ENCODE data around the gene PRKAR2B. TPM values are rescaled to one million over a fixed set of nuclear protein-coding genes. Genes with fewer than 3 reads are reported as not detected.

Gene PRKAR2B
- total and polyA plus RNA-seq, 2 of the 4 experiments (the other 2 are of a cell fraction): 3.0 to 3.1 TPM

DNA sequence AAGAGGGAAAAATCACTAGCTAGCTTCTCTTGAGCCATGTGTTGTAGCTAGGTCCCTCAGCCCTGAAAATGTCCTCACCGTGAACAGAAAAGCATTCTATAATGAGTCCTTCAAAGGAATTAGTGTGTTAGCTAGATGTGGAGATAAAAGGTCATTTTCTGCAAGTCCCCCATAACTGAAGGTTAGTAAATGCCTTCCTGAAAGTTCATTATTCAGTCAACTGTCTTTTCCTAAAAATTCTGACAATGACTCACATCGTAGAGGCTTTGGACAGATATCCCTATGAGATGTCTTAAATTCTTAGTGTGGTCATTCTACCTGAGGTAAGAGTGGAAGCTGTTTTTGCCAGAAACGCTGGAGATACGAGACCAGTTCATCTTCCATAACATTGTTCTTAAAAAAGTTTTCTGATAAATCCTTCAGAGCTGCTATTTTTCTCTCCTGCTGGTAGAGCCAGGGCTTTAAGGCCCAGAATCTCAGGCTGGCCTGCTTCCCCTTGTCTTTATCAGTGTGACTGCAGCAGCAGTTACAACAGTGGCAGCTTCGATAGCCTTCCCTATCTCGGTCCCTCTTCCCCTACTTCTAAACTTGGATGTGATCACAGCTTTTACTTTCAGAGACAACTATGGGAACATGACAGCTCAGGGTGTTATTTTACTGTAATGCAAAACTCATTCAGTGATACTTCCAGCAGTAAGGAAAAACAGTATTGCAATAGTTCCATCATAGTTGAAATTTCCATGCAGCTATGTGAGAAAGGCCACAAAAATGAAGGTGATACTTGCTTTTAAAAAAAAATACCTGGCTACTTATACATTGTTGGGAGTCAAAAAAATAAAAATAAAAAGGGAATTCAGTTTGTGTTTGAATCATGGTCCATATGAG is 37.3 kb upstream of the PRKAR2B start:
- in situ Hi-C loops (cut with MboI; ENCODE audit: low sequenced_read_pairs): no loop called here
- ChIA-PET CTCF (interaction anchor here (1.6 kb wide), 1 partner anchor 124 kb away, joined by 5 read pairs; no protein-coding TSS in a partner anchor), POLR2A (ENCODE audit: unreplicated experiment) (no interaction called here)
- DNase-seq (no peak), ATAC-seq (ENCODE audit: low read depth) (no peak)
- Histone ChIP-seq H3K36me3 (ENCODE audit: control insufficient read depth, insufficient read depth, low read length) (no peaks in the 10 kb centered on the region), H3K4me2 (ENCODE audit: low read depth, low read length) (no peak overlapping the region), H3K18ac (ENCODE audit: low read depth, low read length) (no peak overlapping the region), H3K56ac (ENCODE audit: extremely low read depth, insufficient read depth, low read length) (no peak overlapping the region), H4K5ac (ENCODE audit: low read depth, low read length) (no peak overlapping the region), H4K20me1 (ENCODE audit: insufficient read depth, low read length) (no peaks in the 10 kb centered on the region), H2AK5ac (ENCODE audit: low read depth, low read length) (no peak overlapping the region), H4K8ac (ENCODE audit: low read depth in 2 of 2, low read length in 2 of 2) (no peak overlapping the region), H3K79me1 (ENCODE audit: low read depth in 1 of 2, low read length in 2 of 2) (no peaks in the 10 kb centered on the region), H3K4me3 (ENCODE audit: insufficient read depth, low read depth, low read length) (no peak overlapping the region), H3K9me1 (ENCODE audit: insufficient read depth, low read length) (no peaks in the 10 kb centered on the region), H2BK5ac (ENCODE audit: low read depth, low read length, poor library complexity, severe bottlenecking) (no peak overlapping the region), H2AK9ac (replicated peaks; ENCODE audit: low read depth, low read length, poor library complexity) (no peak overlapping the region), H2BK20ac (ENCODE audit: low read depth, low read length) (no peak overlapping the region), H3K4me1 (ENCODE audit: control insufficient read depth, insufficient read depth, low read length) (no peaks in the 10 kb centered on the region), H4K91ac (ENCODE audit: insufficient read depth, low read depth, low read length) (no peak overlapping the region), H3K23ac (ENCODE audit: low read depth, low read length) (no peak overlapping the region), H3K4ac (ENCODE audit: low read depth, low read length) (no peak overlapping the region), H2AFZ (replicated peaks; ENCODE audit: low read length, poor library complexity) (no peak overlapping the region), H3K9ac (ENCODE audit: low read depth, low read length) (no peak overlapping the region), H3K14ac (replicated peaks; ENCODE audit: low read depth, low read length) (no peak overlapping the region), H2BK15ac (ENCODE audit: low read depth, low read length) (no peak overlapping the region), H3K9me3 (ENCODE audit: control insufficient read depth, insufficient read depth, low read length) (no peaks in the 10 kb centered on the region), H2BK120ac (ENCODE audit: low read depth, low read length) (no peak overlapping the region), H3K27me3 (ENCODE audit: control insufficient read depth, insufficient read depth, low read length) (no peaks in the 10 kb centered on the region), H3K27ac (ENCODE audit: insufficient read depth, low read length) (no peak overlapping the region)
- dilution Hi-C loops (cut with HindIII; ENCODE audit: low sequenced_read_pairs, unreplicated experiment): no loop called here
- 60% methylated on average over 1 of the region's 6 CpGs; no CpG with 5 or more reads in 1 of the 2 experiments for WGBS, 2 experiments (ENCODE audit: extremely low coverage in 2 of 2, insufficient read length in 1 of 2)
- TF ChIP-seq FOS (IDR thresholded peaks at IDR 0.05; ENCODE audit: low read depth, low read length): no peak
- TF ChIP-seq MXI1 (IDR thresholded peaks at IDR 0.05; ENCODE audit: borderline replicate concordance, low read depth, low read length): no peak
- TF ChIP-seq NFE2L2 (IDR thresholded peaks at IDR 0.05; ENCODE audit: low read depth, low read length): no peak
- TF ChIP-seq, protein P1, sequence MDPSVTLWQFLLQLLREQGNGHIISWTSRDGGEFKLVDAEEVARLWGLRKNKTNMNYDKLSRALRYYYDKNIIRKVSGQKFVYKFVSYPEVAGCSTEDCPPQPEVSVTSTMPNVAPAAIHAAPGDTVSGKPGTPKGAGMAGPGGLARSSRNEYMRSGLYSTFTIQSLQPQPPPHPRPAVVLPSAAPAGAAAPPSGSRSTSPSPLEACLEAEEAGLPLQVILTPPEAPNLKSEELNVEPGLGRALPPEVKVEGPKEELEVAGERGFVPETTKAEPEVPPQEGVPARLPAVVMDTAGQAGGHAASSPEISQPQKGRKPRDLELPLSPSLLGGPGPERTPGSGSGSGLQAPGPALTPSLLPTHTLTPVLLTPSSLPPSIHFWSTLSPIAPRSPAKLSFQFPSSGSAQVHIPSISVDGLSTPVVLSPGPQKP (IDR thresholded peaks at IDR 0.05; ENCODE audit: borderline replicate concordance, low read depth, low read length): no peak
- TF ChIP-seq RAD21 (IDR thresholded peaks at IDR 0.05; ENCODE audit: low read length): no peak
- TF ChIP-seq, protein P2, sequence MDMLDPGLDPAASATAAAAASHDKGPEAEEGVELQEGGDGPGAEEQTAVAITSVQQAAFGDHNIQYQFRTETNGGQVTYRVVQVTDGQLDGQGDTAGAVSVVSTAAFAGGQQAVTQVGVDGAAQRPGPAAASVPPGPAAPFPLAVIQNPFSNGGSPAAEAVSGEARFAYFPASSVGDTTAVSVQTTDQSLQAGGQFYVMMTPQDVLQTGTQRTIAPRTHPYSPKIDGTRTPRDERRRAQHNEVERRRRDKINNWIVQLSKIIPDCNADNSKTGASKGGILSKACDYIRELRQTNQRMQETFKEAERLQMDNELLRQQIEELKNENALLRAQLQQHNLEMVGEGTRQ (IDR thresholded peaks at IDR 0.05; ENCODE audit: low read depth, low read length): no peak
- no peak for TF ChIP-seq MAZ (IDR thresholded peaks at IDR 0.05; ENCODE audit: borderline replicate concordance, low read depth, low read length)
- no peak for TF ChIP-seq SMC3 (IDR thresholded peaks at IDR 0.05; ENCODE audit: low read depth, low read length)
- TF ChIP-seq CHD1 (IDR thresholded peaks at IDR 0.05; ENCODE audit: low read depth, low read length): no peak
- no peak for TF ChIP-seq RFX5 (IDR thresholded peaks at IDR 0.05; ENCODE audit: low read depth, low read length)
- TF ChIP-seq POLR2A (IDR thresholded peaks at IDR 0.05; ENCODE audit: low read depth, low read length): no peak
- no peak for TF ChIP-seq MAFK (IDR thresholded peaks at IDR 0.05; ENCODE audit: low read depth, low read length)
- TF ChIP-seq, protein P3, sequence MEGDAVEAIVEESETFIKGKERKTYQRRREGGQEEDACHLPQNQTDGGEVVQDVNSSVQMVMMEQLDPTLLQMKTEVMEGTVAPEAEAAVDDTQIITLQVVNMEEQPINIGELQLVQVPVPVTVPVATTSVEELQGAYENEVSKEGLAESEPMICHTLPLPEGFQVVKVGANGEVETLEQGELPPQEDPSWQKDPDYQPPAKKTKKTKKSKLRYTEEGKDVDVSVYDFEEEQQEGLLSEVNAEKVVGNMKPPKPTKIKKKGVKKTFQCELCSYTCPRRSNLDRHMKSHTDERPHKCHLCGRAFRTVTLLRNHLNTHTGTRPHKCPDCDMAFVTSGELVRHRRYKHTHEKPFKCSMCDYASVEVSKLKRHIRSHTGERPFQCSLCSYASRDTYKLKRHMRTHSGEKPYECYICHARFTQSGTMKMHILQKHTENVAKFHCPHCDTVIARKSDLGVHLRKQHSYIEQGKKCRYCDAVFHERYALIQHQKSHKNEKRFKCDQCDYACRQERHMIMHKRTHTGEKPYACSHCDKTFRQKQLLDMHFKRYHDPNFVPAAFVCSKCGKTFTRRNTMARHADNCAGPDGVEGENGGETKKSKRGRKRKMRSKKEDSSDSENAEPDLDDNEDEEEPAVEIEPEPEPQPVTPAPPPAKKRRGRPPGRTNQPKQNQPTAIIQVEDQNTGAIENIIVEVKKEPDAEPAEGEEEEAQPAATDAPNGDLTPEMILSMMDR (conservative IDR thresholded peaks at IDR 0.05; ENCODE audit: low read depth, low read length): no peak
- no peak for TF ChIP-seq BHLHE40 (IDR thresholded peaks at IDR 0.05; ENCODE audit: low read depth, low read length)
- intact Hi-C loops (cut with micrococcal nuclease): no loop called here
- BruUV-seq (replicated peaks): no TSS peak

Measured in IMR-90 (cell line).